ENCODE results near the gene WSCD1.

WSCD1 gene

DNA sequence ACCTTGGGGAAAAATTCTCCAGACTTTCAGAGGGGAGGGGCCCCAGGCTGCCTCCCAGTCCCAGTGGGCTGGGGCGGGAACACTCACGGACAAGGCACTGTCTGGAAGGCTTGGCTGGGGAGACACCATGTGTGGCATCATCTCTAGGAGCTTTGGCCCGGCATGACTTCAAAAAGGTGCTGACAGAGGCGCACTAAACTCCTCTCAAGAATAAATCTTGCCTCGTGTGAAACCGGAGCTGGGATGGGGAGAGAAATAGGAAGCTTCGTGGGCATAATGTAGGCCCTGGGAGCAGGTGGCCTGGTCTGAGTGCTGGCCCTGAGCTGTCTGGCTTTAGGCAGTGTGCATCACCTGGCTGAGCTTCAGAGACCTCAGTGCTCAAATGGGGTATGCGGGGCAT lies 5.7 kb downstream of the WSCD1 start:
- DNase-seq, result no peak
- no peaks in the 10 kb centered on the region for H3K36me3 Mint-ChIP-seq (ENCODE audit: low read depth)
- H3K4me1 Mint-ChIP-seq, result peaks cover 37% of the 10 kb centered on the region
- no peak overlapping the region for H3K4me3 Mint-ChIP-seq
- no peak overlapping the region for H3K27ac Mint-ChIP-seq
- H3K9me3 Mint-ChIP-seq, result no peaks in the 10 kb centered on the region
- H3K27me3 Mint-ChIP-seq (ENCODE audit: low read depth, poor library complexity), result peaks cover 48% of the 10 kb centered on the region
- TF ChIP-seq, protein P1, sequence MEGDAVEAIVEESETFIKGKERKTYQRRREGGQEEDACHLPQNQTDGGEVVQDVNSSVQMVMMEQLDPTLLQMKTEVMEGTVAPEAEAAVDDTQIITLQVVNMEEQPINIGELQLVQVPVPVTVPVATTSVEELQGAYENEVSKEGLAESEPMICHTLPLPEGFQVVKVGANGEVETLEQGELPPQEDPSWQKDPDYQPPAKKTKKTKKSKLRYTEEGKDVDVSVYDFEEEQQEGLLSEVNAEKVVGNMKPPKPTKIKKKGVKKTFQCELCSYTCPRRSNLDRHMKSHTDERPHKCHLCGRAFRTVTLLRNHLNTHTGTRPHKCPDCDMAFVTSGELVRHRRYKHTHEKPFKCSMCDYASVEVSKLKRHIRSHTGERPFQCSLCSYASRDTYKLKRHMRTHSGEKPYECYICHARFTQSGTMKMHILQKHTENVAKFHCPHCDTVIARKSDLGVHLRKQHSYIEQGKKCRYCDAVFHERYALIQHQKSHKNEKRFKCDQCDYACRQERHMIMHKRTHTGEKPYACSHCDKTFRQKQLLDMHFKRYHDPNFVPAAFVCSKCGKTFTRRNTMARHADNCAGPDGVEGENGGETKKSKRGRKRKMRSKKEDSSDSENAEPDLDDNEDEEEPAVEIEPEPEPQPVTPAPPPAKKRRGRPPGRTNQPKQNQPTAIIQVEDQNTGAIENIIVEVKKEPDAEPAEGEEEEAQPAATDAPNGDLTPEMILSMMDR (IDR thresholded peaks at IDR 0.05), result no peak

DNA sequence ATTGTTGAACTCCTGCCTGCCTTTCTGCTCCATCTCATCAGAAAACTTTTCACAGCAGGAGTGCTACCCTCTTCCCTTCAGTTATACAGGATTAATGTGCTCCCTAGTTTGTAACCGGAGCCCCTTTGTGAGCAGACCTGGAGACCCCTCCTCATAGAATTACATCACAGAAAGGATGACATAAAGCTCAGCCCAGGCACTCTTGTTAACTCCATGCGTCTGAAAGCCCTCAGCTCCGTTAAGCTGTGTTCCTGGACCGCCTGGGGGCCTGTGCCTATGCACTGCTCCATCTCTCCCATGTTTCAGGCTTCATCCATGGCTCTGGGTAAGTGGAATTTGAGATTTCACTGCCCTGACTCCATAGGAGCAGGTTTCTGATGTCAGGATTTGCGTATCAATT lies 7.6 kb downstream of the WSCD1 start:
- Mint-ChIP-seq H3K4me1 (peaks cover 42% of the 10 kb centered on the region), H3K4me3 (no peak overlapping the region), H3K27ac (no peak overlapping the region), H3K9me3 (no peaks in the 10 kb centered on the region), H3K27me3 (ENCODE audit: low read depth, poor library complexity) (peaks cover 29% of the 10 kb centered on the region), H3K36me3 (ENCODE audit: low read depth) (no peaks in the 10 kb centered on the region)
- no peak for DNase-seq
- TF ChIP-seq, protein P1 (IDR thresholded peaks at IDR 0.05), result no peak

DNA sequence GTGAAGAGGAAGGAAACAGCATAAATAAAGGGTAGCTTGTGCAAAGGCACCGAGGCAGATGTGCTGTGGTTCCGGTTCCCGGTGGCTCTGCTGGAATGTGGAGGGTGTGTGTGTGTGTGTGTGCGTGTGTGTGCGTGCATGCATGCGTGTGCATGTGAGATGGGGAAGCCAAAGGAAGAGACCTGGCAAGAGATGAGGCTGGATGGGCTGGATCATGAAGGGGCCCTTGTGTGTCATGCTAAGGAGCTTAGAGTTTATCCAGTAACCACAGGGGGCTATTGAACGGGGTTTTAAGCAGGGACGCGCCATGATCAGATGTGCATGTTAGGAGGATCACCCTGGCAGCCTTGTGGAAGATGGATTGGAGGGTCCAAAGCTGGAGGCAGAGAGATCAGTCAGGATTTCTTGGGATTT lies 8.3 kb downstream of the WSCD1 start:
- no peak overlapping the region for H3K27ac Mint-ChIP-seq
- TF ChIP-seq, protein P1 (IDR thresholded peaks at IDR 0.05), result no peak
- no peaks in the 10 kb centered on the region for H3K36me3 Mint-ChIP-seq (ENCODE audit: low read depth)
- DNase-seq, result no peak
- H3K9me3 Mint-ChIP-seq, result no peaks in the 10 kb centered on the region
- H3K4me1 Mint-ChIP-seq, result peaks cover 48% of the 10 kb centered on the region
- H3K4me3 Mint-ChIP-seq, result no peak overlapping the region
- peaks cover 22% of the 10 kb centered on the region for H3K27me3 Mint-ChIP-seq (ENCODE audit: low read depth, poor library complexity)

DNA sequence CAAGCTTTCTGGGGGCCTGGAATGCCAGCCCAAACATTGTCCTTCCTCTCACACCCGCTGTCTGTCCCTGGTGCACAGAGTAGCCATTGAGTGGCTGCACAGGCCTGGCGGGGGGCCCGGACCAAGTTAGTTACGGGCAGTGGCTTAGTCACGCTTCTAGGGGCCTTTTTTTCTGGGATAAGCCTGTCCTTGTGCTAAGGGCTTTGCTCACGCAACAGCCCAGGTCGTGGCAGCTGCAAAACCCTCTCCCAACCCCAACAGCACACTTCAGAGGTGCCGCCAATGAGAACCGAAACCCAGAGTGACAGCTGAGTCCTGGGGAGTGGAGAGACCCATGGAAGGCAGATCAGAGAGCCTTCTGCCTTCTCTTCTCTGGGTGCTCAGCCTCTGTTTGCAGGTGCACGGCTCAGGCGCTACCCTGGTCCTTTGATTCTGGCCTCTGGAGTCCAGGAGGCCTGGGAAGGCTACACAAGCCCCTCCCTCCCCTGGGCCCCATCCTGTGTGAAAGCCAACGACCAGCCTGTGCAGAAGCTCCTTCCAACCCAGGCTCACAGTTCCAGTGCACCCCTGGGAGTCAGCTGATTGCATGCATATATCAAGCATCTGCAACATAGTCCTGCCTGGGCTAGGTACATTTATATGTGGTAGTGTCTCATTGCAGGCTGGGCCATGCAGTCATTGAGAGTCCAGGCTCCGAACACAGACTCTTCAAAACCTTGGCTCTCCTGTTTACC lies 9.1 kb downstream of the WSCD1 start:
- TF ChIP-seq, protein P1 (IDR thresholded peaks at IDR 0.05), result no peak
- no peak for DNase-seq
- Mint-ChIP-seq H3K27me3 (ENCODE audit: low read depth, poor library complexity) (peaks cover 14% of the 10 kb centered on the region), H3K9me3 (no peaks in the 10 kb centered on the region), H3K27ac (no peak overlapping the region), H3K4me3 (no peak overlapping the region), H3K36me3 (ENCODE audit: low read depth) (no peaks in the 10 kb centered on the region), H3K4me1 (peaks cover 53% of the 10 kb centered on the region)

DNA sequence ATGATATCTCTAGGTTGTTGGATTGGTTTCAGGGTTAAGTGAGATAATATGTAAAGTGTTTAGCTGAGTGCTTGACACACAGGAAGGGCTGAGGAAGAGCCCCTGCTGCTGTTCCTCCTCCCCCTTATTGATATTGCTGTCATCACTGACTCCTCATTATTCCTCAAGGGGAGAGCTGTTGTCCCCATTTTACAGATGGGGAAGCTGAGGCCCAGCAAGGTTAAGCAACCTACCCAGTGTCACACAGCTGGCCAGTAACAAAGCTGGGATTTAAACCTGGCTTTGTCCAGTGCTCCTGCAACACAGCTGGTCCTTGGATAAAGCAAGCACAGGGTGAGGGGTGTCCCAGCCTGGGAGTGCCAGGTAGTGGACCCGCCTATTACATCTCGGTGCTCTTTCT lies 9.8 kb downstream of the WSCD1 start:
- Mint-ChIP-seq H3K36me3 (ENCODE audit: low read depth) (no peaks in the 10 kb centered on the region), H3K27ac (no peak overlapping the region), H3K9me3 (no peaks in the 10 kb centered on the region), H3K27me3 (ENCODE audit: low read depth, poor library complexity) (peaks cover 14% of the 10 kb centered on the region), H3K4me1 (peaks cover 53% of the 10 kb centered on the region), H3K4me3 (no peak overlapping the region)
- TF ChIP-seq, protein P1 (IDR thresholded peaks at IDR 0.05), result no peak
- DNase-seq, result no peak

All from nephron progenitor cell (in vitro differentiated cells).